K562 (cell line): ENCODE results near the gene IL11. TPM values are rescaled to one million over a fixed set of nuclear protein-coding genes. Genes with fewer than 3 reads are reported as not detected.

ENCODE experiments used
- AFF4 ChIP-seq: sonication (generic); formaldehyde crosslinking; IDR thresholded peaks from 2 replicates; pipeline ENCODE4 v1.8.0; 2023; ENCODE audit warnings: mild to moderate bottlenecking, missing genetic modification reagents
- C11orf30 ChIP-seq: fragments of 450-650 bp; IDR thresholded peaks from 2 replicates; pipeline ENCODE4 v1.6.1; 2016; ENCODE audit warnings: low read depth, mild to moderate bottlenecking
- E2F4 ChIP-seq: sonication (generic); formaldehyde crosslinking; IDR thresholded peaks from 2 replicates; pipeline ENCODE4 v1.8.0; 2022; ENCODE audit warnings: mild to moderate bottlenecking, low read depth, missing genetic modification reagents
- FOS ChIP-seq: IDR thresholded peaks from 3 replicates; pipeline ENCODE4 v1.6.1; 2011; ENCODE audit not compliant: insufficient read length; ENCODE audit errors: extremely low read depth
- NR2C2 ChIP-seq, 2 experiments: fragments of 200-800 bp in 1 of 2; sonication (Bioruptor generic) in 1 of 2; sonication (generic) in 1 of 2; formaldehyde crosslinking in 1 of 2; IDR thresholded peaks; 2 replicates each; pipeline versions ENCODE4 v1.6.1 to v1.8.0; 2016 to 2022; ENCODE audit warnings: mild to moderate bottlenecking in 1 of 2, missing compliant biosample characterization in 1 of 2, missing genetic modification characterization in 1 of 2, missing genetic modification reagents in 1 of 2
- RCOR1 ChIP-seq, 2 experiments: IDR thresholded peaks; 2 replicates each; pipeline ENCODE4 v1.6.1; 2012; ENCODE audit warnings: low read depth in 2 of 2, low read length in 2 of 2, borderline replicate concordance in 1 of 2, improper control_type of control experiment in 1 of 2
- SMAD1 ChIP-seq: fragments of 150-350 bp; IDR thresholded peaks from 2 replicates; pipeline ENCODE4 v1.6.1; 2014; ENCODE audit warnings: low read length, low read depth; ENCODE audit not compliant: partially characterized antibody
- SPI1 ChIP-seq: IDR thresholded peaks from 2 replicates; pipeline ENCODE4 v1.6.1; 2011; ENCODE audit warnings: low read depth, low read length, control low read depth, borderline replicate concordance
- TCF3 ChIP-seq: sonication (generic); formaldehyde crosslinking; IDR thresholded peaks from 2 replicates; pipeline ENCODE4 v1.4.0; 2020; ENCODE audit warnings: mild to moderate bottlenecking, missing genetic modification reagents
- ZBED1 ChIP-seq: IDR thresholded peaks from 2 replicates; pipeline ENCODE4 v1.6.1; 2014
- ZBTB8A ChIP-seq: fragments of 450-650 bp; IDR thresholded peaks from 2 replicates; pipeline ENCODE4 v1.6.1; 2018; ENCODE audit warnings: mild to moderate bottlenecking, moderate library complexity; ENCODE audit not compliant: partially characterized antibody
- polyA plus RNA-seq, 8 experiments: library from polyadenylated mRNA; depleted of rRNA in 4 of 8; stranded (reverse) in 5 of 8; unstranded in 3 of 8; fragments of >200 nt; fragmentation: Nextera tagmentation in 2 of 8; fragmentation: Illumina TruSeq in 1 of 8; extraction: Ambion mirVana in 2 of 8; extraction: Trizol in 1 of 8; gene quantifications; 2 replicates each; pipeline versions ENCODE4 v1.2.1 to v1.2.3, GENCODE V29; 2011 to 2014; ENCODE audit warnings: inconsistent platforms in 1 of 8, missing spikeins in 1 of 8
- total RNA-seq, 7 experiments: library from RNA; depleted of rRNA in 6 of 7; stranded (reverse); fragments of >200 nt in 6 of 7; fragmentation: Illumina TruSeq in 2 of 7; extraction: Trizol in 2 of 7; gene quantifications; 2 replicates each; pipeline versions ENCODE4 v1.2.1 to v1.2.3, GENCODE V29; 2011 to 2021; ENCODE audit warnings: low replicate concordance in 1 of 7
- TF ChIP-seq, protein P1 (sequence below): fragments of 450-650 bp; IDR thresholded peaks from 2 replicates; pipeline ENCODE4 v1.6.1; 2016; ENCODE audit warnings: missing biosample characterization, missing genetic modification characterization
- TF ChIP-seq, protein P2 (sequence below), 2 experiments: IDR thresholded peaks; 2 replicates each; pipeline ENCODE4 v1.6.1; 2012; ENCODE audit warnings: improper control_type of control experiment in 2 of 2, low read depth in 2 of 2, low read length in 2 of 2, borderline replicate concordance in 1 of 2
- TF ChIP-seq, protein P3 (sequence below): fragments of 250-450 bp; sonication (Bioruptor Pico); IDR thresholded peaks from 2 replicates; pipeline ENCODE4 v1.5.0; 2021; ENCODE audit warnings: mild to moderate bottlenecking, borderline replicate concordance

IL11 gene
- total and polyA plus RNA-seq, 9 of the 15 experiments (the other 6 are each of a cell fraction or from before 2014, with no cell fraction given) = 0.04 to 0.42 (median 0.06) TPM; not detected in 6

DNA sequence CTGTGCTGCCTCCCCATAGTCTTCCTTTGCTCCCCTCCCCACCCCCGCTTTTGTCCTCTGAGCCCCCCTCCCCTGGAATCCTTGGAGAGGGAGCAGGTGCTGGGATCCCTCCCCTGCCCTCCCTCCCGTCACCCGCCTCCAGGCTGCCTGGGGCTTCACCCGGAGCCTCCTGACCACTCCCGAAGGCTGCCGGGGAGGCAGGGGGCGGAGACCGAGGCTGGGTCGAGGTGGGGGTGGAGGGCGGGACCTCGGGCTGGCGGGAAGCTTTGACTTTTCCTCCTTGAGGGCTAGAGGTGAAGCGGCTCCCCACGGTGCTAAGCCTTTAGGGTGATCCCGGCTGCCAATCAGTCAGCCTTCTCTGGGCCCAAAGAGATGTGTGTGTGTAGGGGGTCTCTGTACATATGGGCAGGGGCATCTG is 29.1 kb downstream of the IL11 start (continued):
- TF ChIP-seq TCF3 (no peak), ZBED1 (no peak), C11orf30 (no peak), ZBTB8A (no peak), AFF4 (CRISPR knock-in tag) (no peak), SMAD1 (no peak), RCOR1 (IDR thresholded peaks at IDR 0.05; ENCODE audit: borderline replicate concordance in 1 of 2, low read depth in 2 of 2, low read length in 2 of 2) (no peak; a peak in 1 of 4 replicates), E2F4 (CRISPR knock-in tag) (peak; percentile 82), SPI1 (no peak), NR2C2 (CRISPR knock-in tag; IDR thresholded peaks at IDR 0.05) (no peak), NR2C2 (tag; IDR thresholded peaks at IDR 0.05) (peak; percentile 48; the same call in 1 of the 2 replicates), FOS (no peak)
- TF ChIP-seq, protein P1, sequence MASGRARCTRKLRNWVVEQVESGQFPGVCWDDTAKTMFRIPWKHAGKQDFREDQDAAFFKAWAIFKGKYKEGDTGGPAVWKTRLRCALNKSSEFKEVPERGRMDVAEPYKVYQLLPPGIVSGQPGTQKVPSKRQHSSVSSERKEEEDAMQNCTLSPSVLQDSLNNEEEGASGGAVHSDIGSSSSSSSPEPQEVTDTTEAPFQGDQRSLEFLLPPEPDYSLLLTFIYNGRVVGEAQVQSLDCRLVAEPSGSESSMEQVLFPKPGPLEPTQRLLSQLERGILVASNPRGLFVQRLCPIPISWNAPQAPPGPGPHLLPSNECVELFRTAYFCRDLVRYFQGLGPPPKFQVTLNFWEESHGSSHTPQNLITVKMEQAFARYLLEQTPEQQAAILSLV (tag) = no peak
- TF ChIP-seq, protein P2, sequence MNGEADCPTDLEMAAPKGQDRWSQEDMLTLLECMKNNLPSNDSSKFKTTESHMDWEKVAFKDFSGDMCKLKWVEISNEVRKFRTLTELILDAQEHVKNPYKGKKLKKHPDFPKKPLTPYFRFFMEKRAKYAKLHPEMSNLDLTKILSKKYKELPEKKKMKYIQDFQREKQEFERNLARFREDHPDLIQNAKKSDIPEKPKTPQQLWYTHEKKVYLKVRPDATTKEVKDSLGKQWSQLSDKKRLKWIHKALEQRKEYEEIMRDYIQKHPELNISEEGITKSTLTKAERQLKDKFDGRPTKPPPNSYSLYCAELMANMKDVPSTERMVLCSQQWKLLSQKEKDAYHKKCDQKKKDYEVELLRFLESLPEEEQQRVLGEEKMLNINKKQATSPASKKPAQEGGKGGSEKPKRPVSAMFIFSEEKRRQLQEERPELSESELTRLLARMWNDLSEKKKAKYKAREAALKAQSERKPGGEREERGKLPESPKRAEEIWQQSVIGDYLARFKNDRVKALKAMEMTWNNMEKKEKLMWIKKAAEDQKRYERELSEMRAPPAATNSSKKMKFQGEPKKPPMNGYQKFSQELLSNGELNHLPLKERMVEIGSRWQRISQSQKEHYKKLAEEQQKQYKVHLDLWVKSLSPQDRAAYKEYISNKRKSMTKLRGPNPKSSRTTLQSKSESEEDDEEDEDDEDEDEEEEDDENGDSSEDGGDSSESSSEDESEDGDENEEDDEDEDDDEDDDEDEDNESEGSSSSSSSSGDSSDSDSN (IDR thresholded peaks at IDR 0.05; ENCODE audit: borderline replicate concordance in 1 of 2, low read depth in 2 of 2, low read length in 2 of 2) = 0 out of 4 replicates have a peak, but pooled peaks of 1 of the 2 experiments have one; percentile 13
- TF ChIP-seq, protein P3, sequence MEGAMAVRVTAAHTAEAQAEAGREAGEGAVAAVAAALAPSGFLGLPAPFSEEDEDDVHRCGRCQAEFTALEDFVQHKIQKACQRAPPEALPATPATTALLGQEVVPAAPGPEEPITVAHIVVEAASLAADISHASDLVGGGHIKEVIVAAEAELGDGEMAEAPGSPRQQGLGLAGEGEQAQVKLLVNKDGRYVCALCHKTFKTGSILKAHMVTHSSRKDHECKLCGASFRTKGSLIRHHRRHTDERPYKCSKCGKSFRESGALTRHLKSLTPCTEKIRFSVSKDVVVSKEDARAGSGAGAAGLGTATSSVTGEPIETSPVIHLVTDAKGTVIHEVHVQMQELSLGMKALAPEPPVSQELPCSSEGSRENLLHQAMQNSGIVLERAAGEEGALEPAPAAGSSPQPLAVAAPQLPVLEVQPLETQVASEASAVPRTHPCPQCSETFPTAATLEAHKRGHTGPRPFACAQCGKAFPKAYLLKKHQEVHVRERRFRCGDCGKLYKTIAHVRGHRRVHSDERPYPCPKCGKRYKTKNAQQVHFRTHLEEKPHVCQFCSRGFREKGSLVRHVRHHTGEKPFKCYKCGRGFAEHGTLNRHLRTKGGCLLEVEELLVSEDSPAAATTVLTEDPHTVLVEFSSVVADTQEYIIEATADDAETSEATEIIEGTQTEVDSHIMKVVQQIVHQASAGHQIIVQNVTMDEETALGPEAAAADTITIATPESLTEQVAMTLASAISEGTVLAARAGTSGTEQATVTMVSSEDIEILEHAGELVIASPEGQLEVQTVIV (CRISPR knock-in tag) = no peak
